CD4-positive, alpha-beta T cell treated with Interleukin-15 for 4 hours (primary cell): Measurements from ENCODE around the gene TPSG1.
"Not testable (repeated sequence)": the region's sequence is repeated elsewhere in the genome, so short reads cannot be mapped to it uniquely, and the experiment has no call there.

Source experiments
- DNase-seq: peaks from one replicate; pipeline ENCODE4 v3.0.0-alpha.2; 2020; ENCODE audit warnings: low spot score

Gene TPSG1

DNA sequence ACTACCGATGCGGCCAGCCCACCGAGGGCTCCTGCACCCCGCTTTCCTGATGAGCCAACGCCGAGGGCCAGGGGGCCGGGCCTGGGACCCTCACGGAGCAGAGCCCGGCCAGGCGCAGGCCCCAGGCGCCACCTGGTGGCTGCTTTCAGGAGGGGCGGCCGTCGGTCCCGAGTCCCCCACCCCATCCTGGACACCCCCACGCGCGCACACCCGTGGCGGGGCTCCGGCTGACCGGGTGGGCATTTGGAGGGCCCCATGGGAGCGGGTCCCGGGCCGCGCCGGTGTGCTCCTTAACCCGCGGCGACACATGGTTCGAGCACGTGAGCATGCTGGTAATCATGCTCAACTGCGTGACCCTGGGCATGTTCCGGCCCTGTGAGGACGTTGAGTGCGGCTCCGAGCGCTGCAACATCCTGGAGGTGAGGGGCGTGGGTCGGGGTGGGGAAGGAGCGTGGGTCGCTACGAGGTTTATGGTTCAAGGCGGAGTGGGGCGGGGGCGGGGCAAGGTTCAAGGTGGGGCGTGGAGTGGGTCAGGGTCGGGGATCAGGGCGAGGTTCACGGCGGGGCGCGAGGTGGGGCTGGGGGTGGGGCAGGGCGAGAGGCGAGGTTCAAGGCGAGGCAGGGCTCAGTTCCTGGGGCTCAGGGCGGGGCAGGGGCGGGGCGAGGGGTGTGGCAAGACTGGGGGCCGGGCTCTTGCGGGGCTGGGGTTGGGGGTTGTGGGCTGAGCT, 30.2 kb downstream of the TPSG1 start:
- DNase-seq: no peak

DNA sequence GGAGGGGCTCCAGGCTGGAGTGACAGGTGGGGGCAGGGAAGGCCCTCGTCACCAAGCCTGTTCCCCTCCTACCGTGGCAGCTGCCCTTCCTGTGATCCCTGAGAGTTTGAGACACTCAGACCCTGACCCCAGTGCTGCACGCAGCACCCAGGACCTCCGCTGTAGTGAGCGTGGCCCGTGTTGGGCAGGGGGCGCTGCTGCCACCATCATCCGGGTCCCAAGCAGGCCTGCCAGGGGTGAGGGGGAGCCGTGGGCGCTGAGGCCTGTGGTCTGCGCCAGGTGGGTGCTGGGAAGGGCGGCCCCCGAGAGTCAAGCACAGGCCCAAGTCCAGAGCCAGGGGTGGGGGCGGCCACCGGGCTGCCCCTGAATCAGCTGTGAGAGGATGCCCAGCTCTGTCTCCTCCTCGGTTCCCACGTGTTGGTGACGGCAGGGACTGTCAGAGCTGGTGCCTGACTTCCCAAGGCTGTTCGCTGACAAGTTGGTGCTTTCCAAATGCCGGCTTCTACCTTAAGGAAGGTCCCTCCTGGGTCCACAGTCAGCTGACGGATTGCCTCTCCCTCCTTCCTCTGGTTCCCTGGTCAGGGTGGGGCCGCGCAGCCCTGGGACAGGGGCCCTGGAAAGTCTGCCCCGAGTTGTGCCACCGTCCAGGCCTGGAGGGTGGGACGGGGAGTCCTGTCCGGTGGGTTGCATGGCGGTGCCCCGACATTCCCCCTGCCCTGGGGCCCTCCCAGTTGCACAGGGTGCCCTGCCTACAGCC, 31.1 kb downstream of the TPSG1 start:
- no peak for DNase-seq

- DNase-seq: no peak
Measured at GRCh38 chr16:1193143-1193824, 31.8 kb downstream of the TPSG1 start.

DNA sequence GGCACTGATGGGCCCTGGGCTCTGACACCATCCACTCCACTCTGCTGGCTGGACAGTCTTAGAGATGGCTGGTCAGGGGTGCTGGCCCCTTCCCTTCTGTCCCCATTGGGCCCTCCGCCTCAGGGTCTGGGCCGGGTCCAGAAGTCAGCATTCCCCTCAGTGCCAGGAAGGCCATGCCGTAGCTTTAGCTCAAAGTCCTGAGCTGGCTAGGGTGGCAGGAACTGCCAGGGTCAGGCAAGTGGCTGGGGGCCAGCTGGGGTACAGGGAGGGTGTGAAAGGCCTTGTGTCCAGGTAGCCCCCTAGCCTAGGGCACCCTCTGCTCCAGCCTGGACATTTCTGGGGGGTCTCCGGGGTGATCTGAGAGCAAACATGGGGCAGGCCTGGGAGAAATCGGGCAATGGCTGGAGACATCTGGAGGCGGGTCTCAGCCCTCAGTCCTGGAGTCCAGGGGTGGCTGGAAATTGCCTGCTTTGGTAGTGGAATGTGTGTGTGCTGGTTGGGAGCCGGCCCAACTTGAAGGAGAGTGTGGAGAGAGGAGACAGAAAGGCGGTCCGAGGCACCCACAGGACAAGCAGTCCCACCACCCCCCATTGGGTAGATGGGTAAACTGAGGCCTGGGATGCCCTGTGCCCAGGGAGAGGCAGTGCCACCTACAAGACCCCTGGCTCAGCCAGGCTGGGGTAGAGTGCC, 32.5 kb downstream of the TPSG1 start:
- DNase-seq: no peak

- not testable (repeated sequence) for DNase-seq
Measured at GRCh38 chr16:1190789-1191188, 34.3 kb downstream of the TPSG1 start.

GRCh38 chr16:1189455-1189854, 35.6 kb downstream of the TPSG1 start:
- no peak for DNase-seq

DNA sequence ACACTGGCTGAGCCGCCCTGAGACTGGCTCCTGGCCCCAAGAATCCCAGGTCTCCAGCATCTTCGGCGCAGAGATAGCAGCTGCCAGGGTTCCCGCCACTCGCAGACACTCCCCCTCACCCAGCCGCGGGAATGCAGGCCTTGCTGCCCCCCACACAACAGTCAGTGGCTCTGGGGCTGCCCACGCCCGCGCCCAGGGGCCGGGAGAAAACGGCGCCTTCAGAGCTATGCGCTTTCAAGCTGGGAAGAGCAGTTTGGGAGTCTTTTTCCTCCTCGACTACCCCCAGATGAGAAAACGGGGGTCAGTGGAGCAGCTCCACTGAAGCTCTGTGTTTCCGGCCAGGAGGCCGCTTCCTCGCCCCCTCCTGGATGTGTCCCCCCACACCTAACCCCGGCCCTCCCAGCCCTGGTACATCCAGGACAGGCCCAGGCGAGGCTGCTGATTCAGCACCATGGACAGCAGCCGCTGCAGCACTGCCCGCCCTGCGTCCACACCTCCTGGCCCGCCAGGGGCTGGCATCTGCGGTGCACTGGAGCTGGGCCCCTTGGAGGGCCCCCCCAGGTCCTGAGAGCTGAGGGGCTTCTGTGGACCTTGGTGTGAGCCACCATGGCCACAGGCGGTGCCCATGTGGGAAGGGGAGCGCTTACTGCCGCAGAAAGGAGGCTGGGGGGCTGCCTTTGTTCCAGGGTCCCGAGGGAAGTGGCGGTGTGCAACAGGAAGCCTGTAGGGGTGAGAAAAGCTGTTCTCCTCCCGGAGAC, 36.5 kb downstream of the TPSG1 start:
- peak; percentile 14 for DNase-seq

DNA sequence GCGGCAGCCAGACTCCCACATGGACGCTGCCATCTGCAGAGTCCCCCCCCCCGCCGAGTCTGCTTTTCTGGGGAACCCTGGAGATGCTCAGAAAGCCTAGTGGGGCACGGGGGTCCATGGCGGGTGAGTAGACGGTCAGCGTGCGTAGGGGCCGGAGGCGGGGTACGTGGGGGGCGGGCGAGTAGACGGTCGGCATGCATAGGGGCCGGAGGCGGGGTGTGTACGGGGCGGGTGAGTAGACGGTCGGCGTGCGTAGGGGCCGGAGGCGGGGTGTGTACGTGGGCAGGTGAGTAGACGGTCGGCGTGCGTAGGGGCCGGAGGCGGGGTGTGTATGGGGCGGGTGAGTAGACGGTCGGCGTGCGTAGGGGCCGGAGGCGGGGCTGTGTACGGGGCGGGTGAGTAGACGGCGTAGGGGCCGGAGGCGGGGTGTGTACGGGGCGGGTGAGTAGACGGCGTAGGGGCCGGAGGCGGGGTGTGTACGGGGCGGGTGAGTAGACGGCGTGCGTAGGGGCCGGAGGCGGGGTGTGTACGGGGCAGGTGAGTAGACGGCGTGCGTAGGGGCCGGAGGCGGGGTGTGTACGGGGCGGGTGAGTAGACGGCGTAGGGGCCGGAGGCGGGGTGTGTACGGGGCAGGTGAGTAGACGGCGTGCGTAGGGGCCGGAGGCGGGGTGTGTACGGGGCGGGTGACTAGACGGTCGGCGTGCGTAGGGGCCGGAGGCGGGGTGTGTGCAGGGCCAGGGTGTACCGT, 39.4 kb downstream of the TPSG1 start:
- DNase-seq: not testable (repeated sequence)

DNA sequence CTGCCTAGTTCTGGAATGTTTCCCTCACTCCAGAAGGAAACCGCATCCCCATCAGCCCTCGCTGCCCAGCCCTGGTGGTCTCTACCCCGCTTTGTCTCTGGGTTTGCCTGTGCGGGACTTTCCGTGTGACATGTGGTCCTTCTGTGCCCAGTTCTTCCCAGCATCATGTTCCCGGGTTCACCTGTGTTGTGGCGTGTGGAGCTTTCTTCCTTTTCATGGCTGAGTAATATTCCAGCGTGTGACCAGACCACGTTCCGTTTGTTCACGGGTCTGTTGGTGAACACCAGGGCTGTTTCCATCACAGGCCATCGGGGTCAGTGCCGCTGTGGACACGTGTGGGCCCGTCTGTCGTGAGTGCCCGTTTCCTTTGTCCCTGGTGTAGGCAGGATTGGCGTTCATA, 40.1 kb downstream of the TPSG1 start:
- no peak for DNase-seq

GRCh38 chr16:1184156-1184868, 40.8 kb downstream of the TPSG1 start:
- no peak for DNase-seq

GRCh38 chr16:1182950-1183907, 41.8 kb downstream of the TPSG1 start:
- no peak for DNase-seq

GRCh38 chr16:1182316-1182671, 42.8 kb downstream of the TPSG1 start:
- no peak for DNase-seq

DNA sequence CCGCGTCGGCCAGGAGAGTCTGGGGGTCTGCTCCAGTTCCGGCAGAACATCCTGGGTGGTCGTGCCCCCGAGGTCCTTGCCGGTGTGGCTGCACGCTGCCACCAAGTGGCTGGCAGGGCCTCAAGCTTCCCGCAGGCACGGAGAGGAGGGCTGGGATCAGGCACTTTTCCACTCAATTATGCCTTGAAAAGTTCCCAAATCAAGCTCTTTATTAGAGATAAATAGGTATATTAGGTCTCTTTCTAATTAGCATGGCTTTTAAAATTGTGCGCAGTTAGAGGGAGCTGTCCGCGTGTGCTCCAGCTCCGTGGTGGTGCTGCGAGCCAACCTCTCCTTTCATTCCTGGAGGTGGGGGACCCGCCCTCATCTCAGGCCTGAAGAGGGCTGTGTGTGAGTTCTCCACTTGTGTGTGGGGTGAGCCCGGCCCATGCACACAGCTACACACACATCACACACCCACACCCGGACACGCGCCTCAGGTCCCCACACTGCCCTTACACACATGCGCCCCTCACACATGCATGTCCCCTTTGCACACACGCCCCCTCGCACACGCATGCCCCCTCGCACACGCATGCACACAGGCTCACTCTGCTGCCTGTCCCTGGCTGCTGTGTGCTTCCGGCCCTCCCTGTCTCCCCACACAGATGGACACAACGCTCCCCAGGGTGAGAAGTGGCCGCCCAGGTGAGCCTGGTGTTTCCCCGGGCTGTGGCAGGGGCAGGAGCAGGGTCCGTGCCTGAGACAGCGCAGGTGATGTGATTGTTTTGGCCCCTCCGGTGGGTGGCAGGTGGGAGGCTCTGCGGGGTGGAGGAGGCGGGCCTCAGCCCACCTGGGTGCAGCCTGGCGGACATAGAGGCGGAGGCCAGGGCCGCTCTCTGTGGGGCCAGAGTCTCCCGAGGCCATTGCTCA, 43.4 kb downstream of the TPSG1 start:
- no peak for DNase-seq

DNA sequence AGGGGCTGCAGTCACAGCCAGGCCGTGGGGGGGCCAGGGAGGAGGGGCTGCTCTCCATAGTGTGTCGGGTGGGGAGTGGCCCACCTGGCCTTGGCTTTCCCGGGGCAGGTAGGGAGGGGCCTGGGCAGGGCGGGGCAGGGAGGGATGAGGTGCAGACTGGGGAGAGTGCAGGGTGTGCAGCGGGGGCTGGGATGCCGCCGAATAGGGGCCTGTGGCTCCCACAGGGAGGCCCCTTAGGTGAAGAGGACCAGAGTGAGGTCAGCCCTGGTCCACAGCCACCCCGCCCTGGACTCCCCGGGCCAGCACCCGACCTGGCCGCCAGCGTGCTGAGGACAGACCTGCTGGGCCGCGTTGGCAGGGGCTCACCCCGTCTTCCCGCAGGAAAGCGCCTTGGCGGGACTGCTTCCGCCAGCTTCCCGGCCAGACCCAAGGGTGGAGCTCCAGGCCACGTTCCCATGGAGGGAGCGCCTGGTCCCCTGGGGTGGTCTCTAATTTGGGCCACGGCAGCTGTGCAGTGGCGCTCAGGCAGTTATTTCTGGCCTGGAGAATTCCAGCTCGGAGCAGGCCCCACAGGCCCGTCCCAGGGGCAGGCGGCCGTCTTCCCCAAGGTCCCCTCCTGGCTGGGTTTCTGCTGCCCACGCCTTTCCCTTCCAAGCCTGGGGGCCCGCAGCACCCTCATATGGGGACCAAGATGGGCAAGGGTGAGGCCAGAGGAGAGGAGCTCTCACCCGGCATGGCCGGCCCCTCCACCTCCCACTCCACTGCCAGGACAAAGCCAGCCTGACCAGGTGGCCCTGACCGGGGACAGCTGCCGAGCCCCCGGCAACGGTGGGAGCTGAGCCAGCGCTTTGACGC, 44.3 kb downstream of the TPSG1 start:
- DNase-seq: no peak

DNA sequence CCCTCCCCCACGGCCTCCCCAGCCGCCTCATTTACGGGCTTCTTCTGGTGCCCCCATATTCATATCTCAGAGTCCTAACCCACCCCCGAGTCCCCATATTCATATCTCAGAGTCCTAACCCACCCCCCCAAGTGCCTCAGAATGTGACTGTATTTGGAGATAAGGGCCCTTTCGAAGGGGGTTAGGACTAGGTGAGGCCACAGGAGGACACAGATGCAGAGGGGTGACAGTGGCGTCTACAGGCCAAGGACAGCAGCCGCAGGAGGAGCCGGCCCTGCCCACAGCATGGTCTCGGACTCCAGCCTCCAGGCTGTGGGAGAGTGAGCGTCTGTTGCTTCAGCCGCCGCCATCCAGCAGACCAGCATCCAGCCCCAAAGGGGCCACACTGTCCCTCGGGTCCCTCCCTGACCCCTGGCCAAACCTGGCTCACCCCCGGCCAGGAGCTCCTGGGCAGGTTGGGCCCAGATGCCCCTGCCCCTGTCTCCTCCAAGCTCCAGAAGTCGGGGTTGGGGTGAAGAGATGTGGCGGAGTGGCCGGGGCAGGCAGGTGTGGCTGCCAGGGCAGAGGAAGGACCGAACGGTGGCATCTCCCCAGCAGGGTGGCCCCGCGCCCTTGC, 46.7 kb downstream of the TPSG1 start:
- DNase-seq: no peak

DNA sequence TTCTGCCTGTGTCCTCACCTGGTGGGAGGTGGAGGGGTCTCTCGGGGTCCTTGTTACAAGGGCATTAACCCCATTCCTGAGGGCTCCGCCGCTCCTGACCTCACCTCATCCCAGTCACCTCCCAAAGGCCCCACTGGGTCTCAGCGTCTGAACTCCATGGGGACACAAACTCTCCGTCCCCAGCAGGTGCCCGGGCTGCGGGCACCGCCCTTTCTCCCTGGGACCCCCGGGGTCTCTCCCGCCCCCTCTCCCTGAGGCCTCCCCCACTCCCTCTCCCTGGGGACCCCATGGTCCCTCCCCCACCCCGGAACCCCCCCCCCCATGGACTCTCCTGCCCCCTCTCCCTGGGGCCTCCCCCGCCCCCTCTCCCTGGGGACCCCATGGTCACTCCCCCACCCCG, 47.3 kb downstream of the TPSG1 start:
- DNase-seq: no peak

GRCh38 chr16:1177053-1177452, 48.0 kb downstream of the TPSG1 start:
- DNase-seq: no peak
